GM12874 (cell line): ENCODE results near the gene AADACL3.

Experiments used
- CTCF ChIP-seq: IDR thresholded peaks from 2 replicates; pipeline ENCODE4 v1.5.1; 2011; ENCODE audit warnings: low read depth, mild to moderate bottlenecking, control low read depth, low read length, moderate library complexity; ENCODE audit not compliant: insufficient read depth

Gene AADACL3

GRCh38 chr1:12745126-12745991, 29.4 kb downstream of the AADACL3 start:
- TF ChIP-seq CTCF: no peak

GRCh38 chr1:12745992-12746323, 30.0 kb downstream of the AADACL3 start, which contains the start of gene CFAP107:
CFAP107 (plus strand) TSS chr1:12746200; CDS start chr1:12746431, 231 bp downstream.
- no peak for TF ChIP-seq CTCF

- no peak for TF ChIP-seq CTCF
These were observed 33.0 kb downstream of the AADACL3 start for GRCh38 chr1:12748778-12749355.

- no peak for TF ChIP-seq CTCF
These were observed 38.8 kb downstream of the AADACL3 start for GRCh38 chr1:12754738-12755137.

GRCh38 chr1:12756273-12756672, 40.4 kb downstream of the AADACL3 start:
- no peak for TF ChIP-seq CTCF

- no peak for TF ChIP-seq CTCF
These were observed 41.0 kb downstream of the AADACL3 start for GRCh38 chr1:12756768-12757413.

- no peak for TF ChIP-seq CTCF
These were observed 41.9 kb downstream of the AADACL3 start for GRCh38 chr1:12757836-12758235.
